HG03175 (cell line): ENCODE measurements around the gene CAPG.
"Not testable (repeated sequence)": the region's sequence is repeated elsewhere in the genome, so short reads cannot be mapped to it uniquely, and the experiment has no call there.

Experiments
- ATAC-seq: cut with Tn5 transposase; IDR thresholded peaks from one replicate; pipeline ENCODE4 v1.9.1; 2021; ENCODE audit warnings: mild to moderate bottlenecking, moderate library complexity; ENCODE audit not compliant: unreplicated experiment

CAPG gene

DNA sequence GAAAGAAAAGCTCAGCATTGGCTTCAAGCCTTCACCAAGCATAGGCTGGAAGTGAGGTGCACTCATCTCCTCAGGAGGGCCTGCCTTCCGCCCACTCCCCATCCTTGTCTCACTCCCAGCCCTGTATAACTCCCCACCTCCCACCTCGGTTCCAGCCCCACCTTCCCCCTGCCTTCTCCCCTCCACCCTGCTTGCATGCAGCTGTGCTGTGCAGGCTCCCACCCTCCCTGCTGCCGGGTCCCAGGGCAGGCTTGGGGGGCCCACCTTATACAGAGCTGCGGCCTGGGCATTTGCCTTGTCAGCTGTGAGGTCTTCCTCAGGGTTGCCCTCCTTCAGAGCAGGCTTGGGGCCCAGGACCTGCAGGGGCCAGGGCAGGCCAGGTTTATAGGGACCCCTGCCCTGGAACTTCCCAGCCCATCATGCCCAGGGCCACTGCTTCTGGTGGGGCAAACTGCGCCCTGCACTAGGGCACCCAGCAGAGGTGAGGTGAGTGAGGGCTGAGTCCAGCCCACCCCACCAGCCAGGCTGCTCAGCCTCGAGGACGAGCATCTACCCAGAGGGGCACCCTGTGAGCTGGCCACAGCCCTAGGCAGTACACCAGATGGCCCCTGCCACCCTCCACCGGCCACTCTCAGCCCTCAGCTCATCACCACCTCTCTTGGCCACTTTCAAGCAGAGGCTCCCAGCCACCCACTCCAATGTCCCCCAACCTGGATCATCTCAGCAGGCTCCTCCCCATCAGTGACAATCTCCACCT, 11.6 kb downstream of the CAPG start:
- no peak for ATAC-seq

DNA sequence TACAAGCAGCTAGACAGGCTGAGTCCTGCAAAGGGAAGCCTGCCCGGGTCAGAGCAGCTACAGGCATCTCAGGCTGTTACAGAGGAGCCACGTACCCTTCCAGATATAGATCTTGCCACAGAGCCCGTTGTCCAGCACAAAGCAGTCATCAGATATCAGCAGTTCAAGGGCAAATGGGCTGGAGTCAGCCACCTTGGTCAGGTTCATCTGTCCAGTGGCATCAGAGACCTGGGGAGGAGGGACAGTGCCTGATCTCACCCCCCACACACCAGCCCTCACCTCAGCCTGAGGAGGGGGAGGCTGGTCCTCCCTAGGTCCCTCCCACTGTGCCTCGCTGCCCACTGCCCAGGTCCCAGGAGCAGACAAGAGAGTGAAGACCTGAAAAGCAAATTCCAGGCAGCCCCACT, 12.2 kb downstream of the CAPG start:
- ATAC-seq, result no peak

DNA sequence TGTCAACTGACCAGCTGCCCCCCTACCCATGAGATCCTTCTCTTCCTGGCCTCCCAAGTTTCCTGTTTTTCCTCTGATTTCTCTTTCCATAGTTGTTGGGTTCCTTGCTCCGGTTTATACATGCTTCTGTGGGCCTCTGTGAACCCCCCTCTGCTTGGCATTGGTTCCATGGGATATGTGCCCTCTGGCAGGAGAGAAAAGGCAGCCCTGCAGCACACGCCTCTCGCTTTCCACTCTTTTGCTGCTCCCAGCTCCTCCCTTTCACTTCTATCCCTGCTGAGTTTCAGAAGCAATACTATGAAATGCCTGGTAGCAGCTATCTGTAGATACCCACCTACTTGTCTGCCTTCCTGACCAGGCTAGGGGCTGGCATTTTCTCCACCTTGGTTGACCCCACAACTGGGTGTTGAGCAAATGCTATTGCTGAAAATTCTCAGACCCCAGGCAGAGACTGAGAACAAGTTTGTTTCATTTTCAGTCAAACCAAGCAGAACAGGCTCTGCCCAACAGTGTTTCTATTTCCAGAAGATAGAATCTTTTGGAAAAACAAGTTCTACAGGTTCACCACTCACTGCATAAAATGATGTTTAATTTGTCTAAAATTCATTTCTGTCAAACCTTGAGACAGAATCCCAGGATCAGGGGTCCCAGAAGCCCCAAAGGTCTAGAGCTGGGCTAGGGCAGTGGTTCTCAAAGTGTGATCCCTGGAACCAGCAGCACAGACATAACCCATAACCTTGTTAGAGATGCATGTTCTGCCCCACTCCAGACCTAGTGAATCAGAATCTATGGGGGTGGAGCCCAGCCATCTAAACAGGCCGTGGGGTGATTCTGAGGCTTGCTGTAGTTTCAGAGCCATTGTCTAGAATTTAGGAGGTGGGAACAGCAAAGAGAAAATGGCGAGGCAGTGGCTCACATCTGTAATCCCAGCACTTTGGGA, 13.4 kb downstream of the CAPG start:
- no peak for ATAC-seq

DNA sequence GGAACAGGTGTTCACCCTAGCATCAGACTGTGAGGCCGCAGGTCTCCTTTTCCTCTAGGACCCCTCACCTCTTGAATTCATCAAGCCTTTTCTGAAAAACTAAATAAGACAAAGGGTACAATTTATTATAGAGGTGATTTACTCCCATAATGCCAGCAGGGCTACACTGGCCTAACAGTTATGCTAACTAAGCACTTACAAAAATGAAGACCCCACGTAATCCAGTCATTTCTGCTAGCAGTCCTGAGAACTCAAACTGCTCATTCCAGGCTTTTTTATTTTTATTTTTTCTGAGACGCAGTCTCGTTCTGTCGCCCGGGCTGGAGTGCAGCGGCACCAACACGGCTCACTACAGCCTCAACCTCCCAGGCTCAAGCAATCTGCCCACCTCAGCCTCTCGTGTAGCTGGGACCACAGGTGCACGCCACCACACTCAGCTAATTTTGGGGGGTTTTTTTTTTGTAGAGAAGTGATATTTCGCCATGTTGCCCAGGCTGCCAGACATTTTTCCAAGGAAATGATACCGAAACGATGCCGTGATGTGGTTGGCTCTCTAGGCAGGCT, 14.2 kb downstream of the CAPG start:
- no peak for ATAC-seq

DNA sequence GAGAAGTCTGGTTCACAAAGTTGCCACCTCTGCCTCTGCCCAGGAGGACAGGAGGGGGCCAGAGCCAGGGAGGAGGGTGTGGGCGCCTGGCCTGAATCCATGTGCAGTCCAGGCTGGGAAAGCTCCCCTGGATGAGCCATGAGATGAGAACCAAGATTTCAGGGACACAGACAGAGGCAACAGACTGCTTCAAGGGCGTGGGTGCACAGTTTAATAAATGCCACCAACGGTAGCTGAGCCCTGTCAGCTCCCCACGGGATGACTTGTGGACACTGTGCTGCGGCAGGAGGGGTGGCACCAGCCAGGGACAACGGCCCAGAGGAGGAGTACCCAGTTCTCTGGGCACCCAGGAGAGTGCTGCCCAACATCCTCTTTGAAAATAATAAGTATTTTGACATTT, 15.2 kb downstream of the CAPG start:
- no peak for ATAC-seq

DNA sequence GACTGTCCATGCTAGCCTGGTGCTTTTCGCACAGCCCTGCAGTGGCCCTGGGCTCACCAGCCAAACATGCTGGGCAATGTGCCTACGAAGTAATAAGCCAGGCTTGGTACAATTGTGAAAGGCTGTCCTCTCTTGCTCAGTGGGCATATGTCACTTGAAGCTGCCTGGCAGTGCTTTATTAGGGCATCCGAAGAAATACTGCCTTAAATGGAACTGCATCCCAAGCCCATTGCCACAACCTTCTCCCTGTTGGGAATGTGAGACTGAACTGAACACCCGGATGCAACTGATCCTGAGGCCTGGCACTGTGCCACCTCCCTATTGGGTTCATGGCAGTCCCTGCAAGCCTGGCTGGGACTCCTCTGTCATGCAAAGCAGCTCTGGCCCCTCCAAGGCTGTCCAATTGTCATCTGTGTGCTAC, 15.9 kb downstream of the CAPG start:
- no peak for ATAC-seq

DNA sequence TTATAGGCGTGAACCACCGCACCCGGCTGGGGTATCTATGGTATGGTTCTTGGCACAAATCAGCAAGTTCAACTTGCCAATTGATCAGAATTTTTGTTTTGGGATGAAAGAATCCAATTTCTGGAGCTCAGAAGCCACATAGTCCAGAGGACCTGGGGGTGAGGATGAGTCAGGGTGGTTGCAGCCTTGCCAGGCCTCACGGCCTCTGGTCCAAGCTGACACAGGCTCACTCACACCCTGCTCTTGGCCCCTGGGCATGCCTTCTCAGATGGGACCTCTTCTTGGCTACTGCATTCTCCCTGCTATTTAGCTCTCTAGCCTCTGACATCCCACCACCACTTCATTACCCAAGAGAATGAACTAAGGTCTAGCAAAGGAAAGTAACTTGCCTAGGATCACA, 16.3 kb downstream of the CAPG start:
- no peak for ATAC-seq

DNA sequence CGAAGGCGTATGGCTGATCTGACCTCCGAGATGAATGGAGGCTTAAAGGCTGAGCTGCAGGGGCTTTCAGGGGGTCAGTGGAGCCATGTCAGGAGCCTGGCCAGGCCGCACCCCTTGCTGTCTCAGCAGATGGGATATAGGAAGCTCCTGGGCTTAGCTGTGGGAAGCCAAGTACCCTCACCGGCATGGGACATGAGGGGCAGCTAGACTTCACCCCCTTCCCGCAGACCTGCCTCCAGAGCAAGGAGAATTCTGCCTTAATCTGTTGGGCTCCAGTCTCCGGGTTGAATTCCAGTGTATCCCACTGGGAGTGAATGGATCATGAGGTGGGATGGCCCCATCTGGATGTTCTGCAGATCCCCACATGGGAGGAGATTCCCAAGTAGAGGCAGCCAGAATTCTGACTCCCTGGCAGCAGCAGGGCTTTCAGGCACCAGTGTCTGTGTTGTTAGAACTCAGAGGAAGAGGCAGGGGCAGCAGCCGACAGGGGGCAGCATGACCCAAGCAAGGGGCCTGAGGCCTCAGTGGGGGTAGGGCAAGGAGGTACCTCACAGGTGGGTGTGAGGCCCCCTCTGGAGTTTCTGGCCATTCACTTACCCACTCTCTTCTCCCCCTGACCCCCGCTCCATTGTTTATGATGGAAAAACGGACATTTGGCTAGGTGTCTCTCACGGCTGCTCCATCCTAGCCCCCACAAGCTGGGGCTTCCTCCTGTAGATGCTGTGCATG, 19.1 kb downstream of the CAPG start:
- ATAC-seq, result no peak

DNA sequence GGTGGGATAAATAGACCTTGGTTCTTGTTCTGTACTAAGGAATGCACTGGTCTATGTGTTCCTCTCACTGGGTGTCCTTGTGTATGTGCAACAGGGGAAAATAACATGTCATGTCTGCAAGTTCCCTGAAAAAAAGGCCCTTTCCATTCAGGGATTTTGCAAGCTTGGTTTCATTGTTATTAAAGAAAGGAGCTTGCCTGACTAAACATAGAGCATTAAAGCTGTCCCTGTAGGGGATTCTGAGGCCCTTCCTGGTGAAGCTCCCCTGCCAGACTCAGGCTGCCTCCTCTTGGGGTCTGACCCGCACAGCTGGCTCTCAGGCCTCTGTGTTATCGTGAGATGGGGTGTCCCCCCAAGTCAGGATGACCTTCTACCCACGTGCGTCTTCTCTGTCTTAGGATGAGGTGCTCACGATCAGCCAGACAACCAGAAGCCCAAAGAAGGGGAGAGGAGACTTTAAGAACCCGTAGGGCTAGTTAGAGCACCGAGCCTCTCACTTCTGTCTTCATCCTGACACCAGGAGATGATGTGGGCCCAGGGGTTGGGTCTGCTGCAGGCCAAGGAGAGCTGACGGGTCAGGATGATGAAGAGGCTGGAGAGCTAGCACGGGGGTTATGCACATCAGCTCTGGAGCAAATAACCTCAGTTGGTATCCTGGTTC, 21.2 kb downstream of the CAPG start:
- ATAC-seq, result no peak

DNA sequence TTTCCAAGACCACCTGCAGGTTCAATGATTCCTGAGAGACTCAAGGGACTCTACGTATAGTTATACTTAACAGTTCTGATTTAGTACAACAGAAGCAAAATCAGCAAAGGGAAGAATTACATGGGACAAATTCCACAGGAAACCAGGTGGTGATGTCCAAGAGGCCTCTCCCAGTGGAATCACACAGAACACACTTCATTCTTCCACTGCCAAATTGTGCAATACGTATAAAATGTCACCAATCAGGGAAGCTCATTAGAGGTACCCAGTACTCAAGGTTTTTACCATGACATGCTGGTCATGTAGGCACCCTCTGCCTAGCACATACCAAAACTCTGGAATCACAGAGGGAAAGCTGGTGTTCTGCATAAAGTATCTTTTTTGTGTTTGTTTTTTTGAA, 22.4 kb downstream of the CAPG start:
- no peak for ATAC-seq

DNA sequence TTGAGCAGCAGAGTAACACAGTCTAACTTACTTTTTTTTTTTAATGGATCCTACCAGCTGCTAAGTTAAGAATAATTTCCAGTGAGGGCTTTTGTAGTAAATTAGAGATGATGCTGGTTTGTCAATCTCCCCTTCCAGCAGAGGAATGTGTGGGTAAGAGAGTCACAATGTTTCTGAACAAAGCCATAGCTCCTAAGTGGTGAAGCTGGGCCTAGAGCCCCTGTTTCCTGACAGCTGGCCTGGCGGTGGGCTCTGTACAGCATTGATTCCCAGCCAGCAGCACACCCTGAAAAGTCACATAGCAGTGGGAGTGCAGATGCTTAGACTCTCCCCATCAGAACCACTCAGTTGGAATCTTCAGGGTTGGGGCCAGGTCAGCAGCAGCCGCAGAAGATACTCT, 24.4 kb downstream of the CAPG start:
- ATAC-seq, result no peak

DNA sequence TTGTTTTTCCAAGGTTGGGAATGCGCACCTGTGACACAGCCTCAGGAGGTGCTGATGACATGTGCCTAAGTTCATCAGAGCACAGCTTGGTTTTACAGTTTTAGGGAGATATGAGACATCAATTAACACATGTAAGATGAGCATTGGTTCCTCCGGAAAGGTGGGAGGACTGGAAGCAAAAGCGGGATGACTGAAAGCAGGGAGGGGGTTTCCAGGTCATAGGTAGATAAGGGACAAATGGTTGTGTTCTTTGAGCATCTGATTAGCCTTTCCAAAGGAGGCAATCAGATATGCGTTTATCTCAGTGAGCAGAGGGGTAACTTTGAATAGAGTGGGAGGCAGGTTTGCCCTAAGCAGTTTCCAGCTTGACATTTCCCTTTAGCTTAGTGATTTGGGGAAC, 26.3 kb downstream of the CAPG start:
- no peak for ATAC-seq

DNA sequence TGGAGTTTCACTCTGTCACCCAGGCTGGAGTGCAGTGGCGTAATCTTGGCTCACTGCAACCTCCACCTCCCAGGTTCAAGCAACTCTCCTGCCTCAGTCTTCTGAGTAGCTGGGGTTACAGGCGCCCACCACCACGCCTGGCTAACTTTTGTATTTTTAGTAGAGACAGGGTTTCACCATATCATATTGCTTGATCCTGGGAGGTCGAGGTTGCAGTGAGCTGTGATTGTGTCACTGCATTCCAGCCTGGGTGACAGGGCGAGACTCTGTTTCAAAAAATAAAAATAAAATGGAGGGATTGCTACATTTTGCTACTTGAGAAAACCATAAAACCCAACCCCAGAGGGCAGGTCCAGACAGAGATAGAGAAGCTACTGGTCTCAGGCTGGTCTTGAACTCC, 27.0 kb downstream of the CAPG start:
- not testable (repeated sequence) for ATAC-seq

DNA sequence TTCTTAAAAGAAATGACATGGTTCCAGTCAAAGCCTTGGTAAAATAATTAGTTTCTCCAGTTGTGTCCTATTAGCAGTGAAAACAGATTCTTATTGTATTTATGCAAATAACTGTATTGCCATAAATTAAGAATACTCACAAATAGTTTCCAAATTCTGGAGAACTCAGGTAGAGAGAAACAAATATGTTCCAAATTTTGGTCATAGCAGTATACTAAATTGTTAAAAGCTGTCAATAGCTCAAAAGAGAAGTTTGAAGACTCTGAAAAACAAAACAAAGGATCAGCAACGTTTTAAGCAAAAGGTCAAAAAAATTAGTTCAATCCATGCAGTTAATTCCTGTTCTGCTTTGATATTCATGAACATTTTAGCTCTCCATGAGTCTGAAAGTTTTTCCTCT, 30.1 kb downstream of the CAPG start:
- no peak for ATAC-seq

DNA sequence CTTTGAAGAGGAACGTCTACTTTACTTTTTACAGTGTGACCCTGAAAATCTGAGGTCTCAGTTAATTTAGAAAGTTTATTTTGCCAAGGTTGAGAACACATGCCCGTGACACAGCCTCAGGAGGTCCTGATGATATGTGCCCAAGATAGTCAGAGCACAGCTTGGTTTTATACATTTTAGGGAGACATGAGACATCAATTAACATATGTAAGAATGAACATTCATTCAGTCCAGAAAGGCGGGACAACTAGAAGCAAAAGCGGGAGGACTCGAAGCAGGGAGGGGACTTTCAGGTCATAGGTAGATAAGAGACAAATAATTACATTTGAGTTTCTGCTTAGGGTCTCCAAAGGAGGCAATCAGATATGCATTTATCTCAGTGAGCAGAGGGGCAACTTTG, 31.9 kb downstream of the CAPG start:
- no peak for ATAC-seq

DNA sequence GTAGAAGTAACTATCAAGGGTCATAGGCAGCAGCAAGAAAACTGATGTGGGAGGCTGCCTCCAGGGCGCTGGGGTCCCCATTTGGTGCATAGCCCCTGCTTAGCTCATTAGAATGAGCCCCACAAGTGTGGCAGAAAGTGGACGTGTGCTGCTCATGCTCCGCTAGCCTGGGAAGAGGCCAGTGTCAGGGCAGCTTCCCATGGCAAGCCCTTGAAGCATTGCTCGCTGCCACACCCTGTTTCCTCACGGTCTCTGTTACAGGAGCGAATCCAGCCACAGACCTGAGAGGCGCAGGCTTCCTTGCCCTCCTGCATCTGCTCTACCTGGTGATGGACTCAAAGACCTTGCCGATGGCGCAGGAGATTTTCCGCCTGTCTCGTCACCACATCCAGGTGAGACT, 33.1 kb downstream of the CAPG start:
- ATAC-seq, result no peak

DNA sequence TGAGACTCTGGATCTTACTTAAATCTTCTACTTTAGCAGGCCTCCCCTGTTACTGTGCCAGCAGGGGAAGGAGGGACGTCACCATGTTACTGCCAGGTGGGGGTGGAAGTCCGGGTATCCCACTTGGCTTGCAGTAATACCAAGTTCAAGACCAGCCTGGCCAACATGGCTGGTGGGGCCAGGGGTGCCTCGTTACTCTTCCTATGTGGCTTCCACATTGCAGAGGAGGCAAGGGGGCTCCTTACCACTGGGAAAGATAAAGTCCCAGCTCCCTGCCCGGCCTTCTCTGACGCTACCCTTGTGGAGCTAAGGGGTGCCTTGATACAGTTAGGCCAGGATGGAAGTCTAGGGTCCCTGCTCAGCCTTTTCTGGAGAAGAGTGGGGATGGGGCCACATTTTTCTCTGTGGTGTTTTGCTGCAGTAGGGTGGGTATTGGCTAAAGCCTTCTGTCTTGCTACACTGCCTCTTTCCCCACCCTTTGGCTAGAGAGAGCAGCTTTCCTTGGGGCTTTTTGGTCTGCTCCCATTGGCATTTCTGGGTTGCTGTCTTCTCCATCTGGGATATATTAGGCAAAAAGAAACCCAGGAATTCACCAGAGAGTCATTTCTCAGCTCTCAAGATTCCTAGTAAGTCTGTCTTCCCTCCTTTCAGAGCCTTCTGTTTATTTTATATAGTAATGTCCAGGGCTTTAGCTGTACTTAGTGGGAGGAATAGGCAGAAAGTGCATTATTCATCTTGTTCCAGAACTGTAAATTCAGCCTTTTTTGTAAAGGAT, 33.7 kb downstream of the CAPG start:
- ATAC-seq, result no peak

DNA sequence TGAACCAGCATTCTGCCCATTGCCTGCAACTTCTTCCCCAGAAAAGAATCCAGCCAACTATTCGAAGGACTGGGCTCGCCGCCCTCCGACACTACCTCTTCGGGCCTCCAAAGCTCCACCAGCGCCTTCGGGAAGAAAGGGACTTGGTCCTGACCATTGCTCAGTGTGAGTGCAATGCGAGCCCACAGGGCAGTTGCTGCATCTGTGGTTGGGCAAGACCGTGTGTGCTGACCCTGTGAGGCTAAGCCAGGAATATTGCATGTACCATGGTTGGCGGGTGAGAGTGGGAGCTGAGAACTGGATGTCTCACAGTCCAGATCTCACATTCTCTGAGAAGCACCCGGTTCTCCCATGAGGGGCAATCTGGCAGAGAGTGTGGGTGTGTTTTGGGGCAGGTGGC, 39.1 kb downstream of the CAPG start:
- ATAC-seq, result no peak

DNA sequence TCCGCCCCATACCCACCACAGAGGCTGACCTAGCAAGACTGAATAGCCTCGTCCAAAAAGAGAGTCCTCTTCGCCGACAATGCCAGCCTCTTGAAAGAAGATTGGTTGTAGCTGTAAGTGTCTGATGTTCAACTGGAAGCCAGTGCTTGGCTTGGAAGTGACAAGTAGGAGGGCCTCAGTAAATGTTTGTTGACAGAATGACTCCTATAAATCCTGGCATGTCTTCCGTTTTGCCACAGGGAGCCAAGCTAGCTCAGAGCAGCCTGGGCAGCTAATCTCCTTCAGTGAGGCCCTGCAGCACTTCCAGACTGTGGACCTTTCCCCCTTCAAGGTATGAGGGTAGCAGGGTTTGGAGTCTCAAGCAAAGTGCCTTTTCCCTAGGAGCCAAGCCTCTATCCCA, 40.7 kb downstream of the CAPG start:
- no peak for ATAC-seq

DNA sequence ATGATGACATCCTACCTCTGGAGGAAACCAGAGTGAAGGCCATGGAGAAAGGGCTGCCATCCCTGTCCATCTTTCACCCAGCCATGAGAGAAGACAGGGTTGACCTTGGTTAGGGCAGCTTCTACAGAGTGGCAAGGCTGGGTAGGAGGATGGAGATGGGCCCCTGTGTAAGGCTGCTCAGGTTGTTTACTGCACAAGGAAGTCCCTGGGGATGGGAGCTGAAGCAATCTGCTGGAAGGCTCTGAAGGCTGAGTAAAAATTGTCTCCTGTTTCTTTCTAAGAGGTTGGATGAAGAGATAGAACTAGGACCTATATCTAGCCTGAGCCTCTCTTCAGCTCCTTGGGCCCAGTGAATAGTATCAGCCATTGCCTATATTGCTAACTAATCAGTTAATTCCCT, 41.2 kb downstream of the CAPG start:
- no peak for ATAC-seq
